HEK293 (cell line): ENCODE data around the gene REEP5.
"Not testable (repeated sequence)": the region's sequence is repeated elsewhere in the genome, so short reads cannot be mapped to it uniquely, and the experiment has no call there.

ENCODE experiments used
- CTCF ChIP-seq: fragments of 450-650 bp; formaldehyde crosslinking; IDR thresholded peaks from 2 replicates; pipeline ENCODE4 v1.5.1; 2016; ENCODE audit warnings: missing biosample characterization, missing genetic modification characterization
- ELK4 ChIP-seq: IDR thresholded peaks from 2 replicates; pipeline ENCODE4 v1.6.1; 2011; ENCODE audit warnings: mild to moderate bottlenecking, low read depth, low read length, borderline replicate concordance
- KLF1 ChIP-seq: fragments of 450-650 bp; formaldehyde crosslinking; IDR thresholded peaks from 2 replicates; pipeline ENCODE4 v1.5.1; 2016; ENCODE audit warnings: missing biosample characterization, missing genetic modification characterization
- OSR2 ChIP-seq: fragments of 450-650 bp; formaldehyde crosslinking; IDR thresholded peaks from 2 replicates; pipeline ENCODE4 v1.5.1; 2016; ENCODE audit warnings: missing biosample characterization, missing genetic modification characterization
- ZBTB1 ChIP-seq: fragments of 450-650 bp; formaldehyde crosslinking; IDR thresholded peaks from 2 replicates; pipeline ENCODE4 v1.5.1; 2016; ENCODE audit warnings: missing biosample characterization, missing genetic modification characterization
- ZNF274 ChIP-seq, 2 experiments: fragments of 200-500 bp in 1 of 2; fragments of 450-650 bp in 1 of 2; sonication (Bioruptor generic) in 1 of 2; formaldehyde crosslinking in 1 of 2; IDR thresholded peaks; 2 replicates each; pipeline versions ENCODE4 v1.5.1 to v1.6.1; 2014 to 2016; ENCODE audit warnings: borderline replicate concordance in 1 of 2, inconsistent platforms in 1 of 2, low read length in 1 of 2, missing biosample characterization in 1 of 2, missing genetic modification characterization in 1 of 2
- ZNF530 ChIP-seq: fragments of 450-650 bp; formaldehyde crosslinking; IDR thresholded peaks from 2 replicates; pipeline ENCODE4 v1.5.1; 2016; ENCODE audit warnings: low read depth, missing biosample characterization, missing genetic modification characterization
- ZNF792 ChIP-seq: fragments of 450-650 bp; formaldehyde crosslinking; IDR thresholded peaks from 2 replicates; pipeline ENCODE4 v1.5.1; 2016; ENCODE audit warnings: missing biosample characterization, missing genetic modification characterization

- TF ChIP-seq CTCF (tag by site-specific recombination); ZNF274 (IDR thresholded peaks at IDR 0.05; ENCODE audit: low read length); ZNF274 (tag by site-specific recombination; IDR thresholded peaks at IDR 0.05; ENCODE audit: borderline replicate concordance); ZNF792 (tag by site-specific recombination); ZNF530 (tag by site-specific recombination); OSR2 (tag by site-specific recombination); ZBTB1; ELK4; KLF1 (tag by site-specific recombination): not testable (repeated sequence)
Observed at GRCh38 chr5:112860571-112860928, 61.5 kb downstream of the REEP5 start.
